Uterus (tissue), 4 donors: ENCODE measurements around the gene GSTA5. TPM values are rescaled to one million over a fixed set of nuclear protein-coding genes. Genes with fewer than 3 reads are reported as not detected.

Source experiments
- DNase-seq, 2 donors: peaks; one replicate each; pipeline ENCODE4 v3.0.0-alpha.2; 2019 to 2020
- H3K27ac ChIP-seq, 2 donors: fragments of 200-600 bp; sonication (generic); 1 replicate in 1 of 2; 2 replicates in 1 of 2; pipeline ENCODE4 v1.5.1; 2016 to 2018
- H3K27me3 ChIP-seq, 2 donors: fragments of 200-600 bp; sonication (generic); one replicate each; pipeline ENCODE4 v1.5.1; 2018 to 2019; ENCODE audit warnings: control low read depth in 1 of 2
- H3K36me3 ChIP-seq, 2 donors: fragments of 200-600 bp; sonication (generic); one replicate each; pipeline ENCODE4 v1.5.1; 2019; ENCODE audit warnings: control low read depth in 1 of 2
- H3K4me1 ChIP-seq, 2 donors: fragments of 200-600 bp; sonication (generic); one replicate each; pipeline ENCODE4 v1.5.1; 2018 to 2019; ENCODE audit warnings: control low read depth in 1 of 2
- H3K4me3 ChIP-seq, 2 donors: fragments of 200-600 bp; sonication (generic); 1 replicate in 1 of 2; 2 replicates in 1 of 2; pipeline ENCODE4 v1.5.1; 2018 to 2019; ENCODE audit warnings: mild to moderate bottlenecking in 1 of 2
- H3K9me3 ChIP-seq, 2 donors: fragments of 200-600 bp; sonication (generic); one replicate each; pipeline ENCODE4 v1.5.1; 2019; ENCODE audit warnings: control low read depth in 1 of 2
- POLR2A ChIP-seq, 2 donors: fragments of 450-650 bp; IDR thresholded peaks; one replicate each; pipeline ENCODE4 v1.6.1; 2016; ENCODE audit warnings: antibody characterized with exemption in 2 of 2, mild to moderate bottlenecking in 1 of 2, moderate library complexity in 1 of 2
- intact Hi-C: fragments of 100-400 bp; cut with DNase I; formaldehyde crosslinking; loops from one replicate; pipeline ENCODE4 v1.15.1; 2023; ENCODE audit warnings: low total_unique reads
- total RNA-seq, 4 donors: library from RNA; depleted of rRNA in 3 of 4; stranded (reverse); fragments of >200 nt in 3 of 4; gene quantifications; one replicate each; pipeline versions ENCODE4 v1.1.0 to v1.2.4, GENCODE V29; 2014 to 2023
- TF ChIP-seq, protein P1 (sequence below), 4 experiments: fragments of 200-600 bp in 2 of 4; fragments of 450-650 bp in 2 of 4; sonication (generic) in 2 of 4; IDR thresholded peaks; one replicate each; pipeline ENCODE4 v1.5.1; 2016 to 2019; ENCODE audit warnings: antibody characterized with exemption in 4 of 4, mild to moderate bottlenecking in 2 of 4, moderate library complexity in 1 of 4
- donor health status: DM: yes; HTN: yes; CAD: no.

GSTA5 gene
- not detected for total RNA-seq

- intact Hi-C loops: no loop called here
These were observed at the start of gene GSTA5 for GRCh38 chr6:52840763-52841585. Gene GSTA5, minus strand, starts transcription at chr6:52840813.

GRCh38 chr6:52890018-52890417 lies 49.4 kb upstream of the GSTA5 start:
- H3K27me3 ChIP-seq: no peaks in the 10 kb centered on the region
- TF ChIP-seq, protein P1, sequence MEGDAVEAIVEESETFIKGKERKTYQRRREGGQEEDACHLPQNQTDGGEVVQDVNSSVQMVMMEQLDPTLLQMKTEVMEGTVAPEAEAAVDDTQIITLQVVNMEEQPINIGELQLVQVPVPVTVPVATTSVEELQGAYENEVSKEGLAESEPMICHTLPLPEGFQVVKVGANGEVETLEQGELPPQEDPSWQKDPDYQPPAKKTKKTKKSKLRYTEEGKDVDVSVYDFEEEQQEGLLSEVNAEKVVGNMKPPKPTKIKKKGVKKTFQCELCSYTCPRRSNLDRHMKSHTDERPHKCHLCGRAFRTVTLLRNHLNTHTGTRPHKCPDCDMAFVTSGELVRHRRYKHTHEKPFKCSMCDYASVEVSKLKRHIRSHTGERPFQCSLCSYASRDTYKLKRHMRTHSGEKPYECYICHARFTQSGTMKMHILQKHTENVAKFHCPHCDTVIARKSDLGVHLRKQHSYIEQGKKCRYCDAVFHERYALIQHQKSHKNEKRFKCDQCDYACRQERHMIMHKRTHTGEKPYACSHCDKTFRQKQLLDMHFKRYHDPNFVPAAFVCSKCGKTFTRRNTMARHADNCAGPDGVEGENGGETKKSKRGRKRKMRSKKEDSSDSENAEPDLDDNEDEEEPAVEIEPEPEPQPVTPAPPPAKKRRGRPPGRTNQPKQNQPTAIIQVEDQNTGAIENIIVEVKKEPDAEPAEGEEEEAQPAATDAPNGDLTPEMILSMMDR (IDR thresholded peaks at IDR 0.05): no peak
- TF ChIP-seq POLR2A (IDR thresholded peaks at IDR 0.05): no peak

More at GRCh38 chr6:52840763-52841585, at the start of gene GSTA5:
- no peaks in the 10 kb centered on the region for H3K27me3 ChIP-seq
- no peak within 1 kb of the TSS for H3K4me3 ChIP-seq
- H3K9me3 ChIP-seq: no peaks in the 10 kb centered on the region
- H3K36me3 ChIP-seq: no peaks in the 10 kb centered on the region
- no peak for DNase-seq
- no peaks in the 10 kb centered on the region for H3K4me1 ChIP-seq
- TF ChIP-seq POLR2A (IDR thresholded peaks at IDR 0.05): no peak
- TF ChIP-seq, protein P1 (IDR thresholded peaks at IDR 0.05): no peak
- H3K27ac ChIP-seq: no peak within 1 kb of the TSS

DNA sequence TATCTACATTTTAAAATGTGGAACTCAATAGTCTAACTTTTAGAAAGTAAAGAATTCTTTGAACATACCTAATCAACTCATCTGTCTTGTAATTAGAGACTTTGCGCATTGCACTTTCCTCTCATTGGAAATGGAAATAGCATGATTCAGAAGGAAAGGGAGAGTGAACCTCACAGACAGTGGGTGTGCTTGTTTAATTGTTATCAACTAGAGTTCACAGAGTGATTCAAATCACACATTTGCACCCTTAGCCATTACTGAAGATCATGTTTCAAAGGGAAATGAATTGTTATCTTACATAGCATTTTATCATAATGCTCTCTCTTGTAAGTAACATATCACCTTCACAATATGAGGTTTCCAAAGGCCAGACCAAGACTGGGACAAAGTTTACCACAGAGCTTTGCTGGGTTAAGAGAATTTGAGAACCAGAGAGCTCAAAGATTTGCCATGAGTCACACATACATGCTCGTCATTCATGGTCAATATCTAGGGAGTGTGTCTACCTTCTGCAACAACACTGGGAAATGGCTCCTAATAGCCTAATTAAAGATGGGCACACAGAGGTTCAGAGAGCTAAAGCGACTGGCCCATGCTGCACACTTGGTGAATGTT lies 47.4 kb upstream of the GSTA5 start:
- intact Hi-C loops: no loop called here
- Histone ChIP-seq H3K36me3 (no peaks in the 10 kb centered on the region), H3K27me3 (no peaks in the 10 kb centered on the region), H3K27ac (no peak overlapping the region), H3K9me3 (no peaks in the 10 kb centered on the region), H3K4me1 (no peaks in the 10 kb centered on the region), H3K4me3 (no peak overlapping the region)
- TF ChIP-seq POLR2A (IDR thresholded peaks at IDR 0.05): no peak
- TF ChIP-seq, protein P1 (IDR thresholded peaks at IDR 0.05): no peak
- no peak for DNase-seq

More at GRCh38 chr6:52890018-52890417, 49.4 kb upstream of the GSTA5 start:
- no peaks in the 10 kb centered on the region for H3K9me3 ChIP-seq
- DNase-seq: no peak
- H3K27ac ChIP-seq: no peak overlapping the region
- intact Hi-C loops: loop anchor here (10.0 kb wide), 1 partner anchor 165 kb away; no protein-coding TSS in a partner anchor
- H3K4me3 ChIP-seq: no peak overlapping the region
- H3K36me3 ChIP-seq: no peaks in the 10 kb centered on the region
- H3K4me1 ChIP-seq: no peaks in the 10 kb centered on the region

DNA sequence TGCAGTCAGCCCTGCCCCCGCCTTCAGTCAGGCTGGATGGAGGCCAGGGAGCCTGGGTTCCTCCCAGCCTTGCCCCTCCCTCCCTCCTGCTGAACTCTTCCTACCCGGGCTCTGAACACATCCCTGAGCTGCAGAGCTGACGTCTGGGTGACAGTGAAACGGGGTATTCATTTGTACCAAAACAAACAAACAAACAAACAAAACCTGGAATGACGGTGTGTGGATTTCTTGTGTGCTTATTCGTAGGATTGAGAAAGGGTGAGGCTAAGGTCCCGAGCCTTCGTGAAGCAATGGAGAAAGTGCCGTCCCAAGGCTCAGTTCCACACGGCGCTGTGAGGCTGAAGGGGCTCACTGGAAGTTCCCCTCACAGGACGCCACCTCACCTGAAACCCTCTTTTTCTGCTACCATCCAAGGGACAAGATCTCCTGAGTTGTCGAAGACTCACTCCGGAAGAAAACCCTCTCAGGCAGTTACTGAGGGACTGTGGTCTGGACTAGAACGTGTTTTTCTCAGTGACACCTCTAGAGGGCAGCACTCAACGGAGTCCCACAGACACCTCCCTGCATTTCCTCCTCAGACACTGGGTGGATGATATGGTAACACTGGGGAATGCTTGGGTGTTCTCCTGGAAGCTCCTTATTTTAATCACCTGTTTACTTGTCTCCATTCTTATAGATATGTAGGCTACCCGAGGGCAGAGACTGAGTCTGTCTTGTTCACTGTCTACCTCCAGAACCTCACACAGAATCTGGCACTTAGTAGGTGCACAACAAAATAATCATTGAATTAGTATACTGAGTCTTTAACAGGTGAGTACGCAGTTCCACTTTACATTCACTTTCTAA lies 41.6 kb upstream of the GSTA5 start:
- intact Hi-C loops: no loop called here
- H3K4me1 ChIP-seq: no peaks in the 10 kb centered on the region
- H3K4me3 ChIP-seq: peak overlapping the region; percentile 32 to 49
- TF ChIP-seq, protein P1 (IDR thresholded peaks at IDR 0.05): peak; percentile 50 to 64 (median 58)
- no peak for TF ChIP-seq POLR2A (IDR thresholded peaks at IDR 0.05)
- DNase-seq: peak; percentile 49 to 53
- no peaks in the 10 kb centered on the region for H3K36me3 ChIP-seq
- H3K27ac ChIP-seq: peak overlapping the region in 1 of 2 donors; percentile 31
- H3K27me3 ChIP-seq: no peaks in the 10 kb centered on the region
- H3K9me3 ChIP-seq: no peaks in the 10 kb centered on the region
